Fibroblast of pulmonary artery (primary cell): Measurements from ENCODE around the gene PTPRN2.

ENCODE experiments used
- DNase-seq: peaks from one replicate; pipeline ENCODE4 v3.0.0-alpha.2; 2010; ENCODE audit warnings: low read depth
- H3K4me3 ChIP-seq: replicated peaks from 2 replicates; pipeline ENCODE4 v1.5.1; 2011; ENCODE audit warnings: low read depth, mild to moderate bottlenecking, control low read depth, low read length, moderate library complexity
- TF ChIP-seq, protein P1 (sequence below): IDR thresholded peaks from 2 replicates; pipeline ENCODE4 v1.5.1; 2011; ENCODE audit warnings: mild to moderate bottlenecking, control low read depth, low read length, inconsistent platforms; ENCODE audit errors: missing control alignments

The PTPRN2 gene

DNA sequence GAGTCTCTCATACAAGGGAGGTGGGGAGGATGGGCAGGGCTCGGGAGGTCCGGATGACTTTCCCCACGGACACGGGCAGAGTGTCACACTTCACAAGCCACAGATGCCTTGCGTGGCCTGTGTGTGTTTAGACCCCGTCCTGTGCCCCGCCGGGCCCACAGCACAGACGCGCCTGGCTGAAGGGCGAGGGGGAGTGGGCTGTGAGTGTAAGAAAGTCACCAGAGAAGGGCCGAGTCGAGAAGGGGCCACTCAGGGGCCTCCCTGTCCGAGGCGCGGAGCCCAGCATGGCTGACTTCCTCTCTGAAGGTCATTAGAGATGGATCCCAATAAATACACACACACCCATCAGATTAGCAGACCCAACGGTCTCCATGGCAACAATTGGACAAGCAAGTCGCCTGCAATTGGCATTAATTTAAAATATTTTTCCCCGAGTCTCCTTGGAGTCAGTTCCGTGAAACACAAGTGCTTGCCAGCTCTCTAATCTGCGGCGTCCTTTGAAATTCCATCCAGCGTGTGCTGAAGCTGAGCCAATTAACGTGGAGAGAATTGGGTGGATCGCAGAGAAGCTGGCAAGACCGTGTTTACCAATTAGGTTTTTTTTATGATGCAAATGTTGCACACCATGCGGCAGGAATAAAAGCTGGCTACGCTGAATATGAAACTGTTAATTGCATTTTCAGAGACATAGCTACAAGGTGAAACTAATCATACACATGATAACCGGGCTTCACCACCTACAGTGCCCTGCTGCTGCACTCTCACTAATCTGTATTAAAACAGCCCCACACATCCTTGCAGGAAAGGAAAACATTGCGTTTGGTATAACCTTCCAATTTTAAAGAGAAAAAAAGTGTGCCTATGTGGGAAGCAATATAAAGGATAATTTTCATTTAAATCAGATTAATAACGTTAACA is 571.2 kb downstream of the PTPRN2 start:
- no peak overlapping the region for H3K4me3 ChIP-seq
- TF ChIP-seq, protein P1, sequence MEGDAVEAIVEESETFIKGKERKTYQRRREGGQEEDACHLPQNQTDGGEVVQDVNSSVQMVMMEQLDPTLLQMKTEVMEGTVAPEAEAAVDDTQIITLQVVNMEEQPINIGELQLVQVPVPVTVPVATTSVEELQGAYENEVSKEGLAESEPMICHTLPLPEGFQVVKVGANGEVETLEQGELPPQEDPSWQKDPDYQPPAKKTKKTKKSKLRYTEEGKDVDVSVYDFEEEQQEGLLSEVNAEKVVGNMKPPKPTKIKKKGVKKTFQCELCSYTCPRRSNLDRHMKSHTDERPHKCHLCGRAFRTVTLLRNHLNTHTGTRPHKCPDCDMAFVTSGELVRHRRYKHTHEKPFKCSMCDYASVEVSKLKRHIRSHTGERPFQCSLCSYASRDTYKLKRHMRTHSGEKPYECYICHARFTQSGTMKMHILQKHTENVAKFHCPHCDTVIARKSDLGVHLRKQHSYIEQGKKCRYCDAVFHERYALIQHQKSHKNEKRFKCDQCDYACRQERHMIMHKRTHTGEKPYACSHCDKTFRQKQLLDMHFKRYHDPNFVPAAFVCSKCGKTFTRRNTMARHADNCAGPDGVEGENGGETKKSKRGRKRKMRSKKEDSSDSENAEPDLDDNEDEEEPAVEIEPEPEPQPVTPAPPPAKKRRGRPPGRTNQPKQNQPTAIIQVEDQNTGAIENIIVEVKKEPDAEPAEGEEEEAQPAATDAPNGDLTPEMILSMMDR: no peak
- no peak for DNase-seq

DNA sequence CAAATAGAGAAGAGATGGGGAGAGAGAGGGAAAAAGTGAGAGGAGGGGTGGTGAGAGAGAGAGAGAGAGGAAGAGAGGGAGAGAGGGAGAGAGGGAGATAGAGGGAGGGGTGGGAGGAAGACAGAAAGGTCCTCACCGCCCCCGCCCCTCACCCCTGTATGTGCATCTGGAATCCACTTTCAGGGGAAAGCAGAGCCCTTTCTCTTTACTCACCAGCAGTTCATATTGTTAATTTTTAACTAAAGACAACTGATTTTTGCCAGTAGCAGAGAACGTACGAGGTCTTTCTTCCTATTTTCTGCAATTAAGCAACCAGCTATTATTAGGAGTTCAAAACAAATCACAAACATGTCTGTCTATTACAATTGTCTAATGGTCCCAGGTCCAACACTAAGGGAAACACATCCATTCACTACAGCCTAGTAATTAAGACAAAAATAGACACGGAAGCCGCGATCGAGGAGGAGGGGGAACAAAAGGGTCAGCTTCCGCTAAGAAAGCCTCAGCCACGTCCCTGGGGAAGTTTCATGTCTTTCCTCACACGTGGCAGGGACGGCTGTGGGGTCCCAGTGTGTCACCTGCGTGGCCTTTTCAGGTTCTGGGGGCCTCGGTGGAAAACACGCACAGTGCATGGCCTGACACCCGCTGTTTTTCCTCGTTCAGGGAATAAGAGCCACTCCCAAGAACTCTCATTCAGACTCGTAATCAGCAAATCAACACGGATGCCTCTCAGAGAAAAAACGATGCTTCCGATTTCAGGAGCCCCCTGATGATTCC is 572.0 kb downstream of the PTPRN2 start:
- TF ChIP-seq, protein P1: no peak
- no peak for DNase-seq
- no peak overlapping the region for H3K4me3 ChIP-seq

DNA sequence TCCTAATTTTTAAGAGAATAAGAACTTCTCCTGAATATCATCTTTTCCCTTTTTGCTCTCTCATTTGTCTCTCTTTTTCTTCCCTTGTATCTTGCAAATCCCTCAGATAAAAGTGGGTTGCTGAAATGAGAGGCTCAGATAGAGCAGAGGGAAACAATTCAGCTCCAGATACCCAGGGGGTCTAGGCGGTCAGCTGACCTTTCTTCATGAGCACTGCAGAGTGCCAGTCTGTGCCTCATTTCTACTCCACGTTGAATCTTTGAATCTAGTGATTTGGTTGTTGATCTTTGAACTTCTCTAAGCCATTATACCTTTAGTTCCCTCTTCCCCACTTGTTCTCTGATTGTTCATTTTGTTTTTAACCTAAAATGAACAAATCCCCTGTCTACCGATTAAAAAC is 572.6 kb downstream of the PTPRN2 start:
- TF ChIP-seq, protein P1: no peak
- no peak overlapping the region for H3K4me3 ChIP-seq
- no peak for DNase-seq

DNA sequence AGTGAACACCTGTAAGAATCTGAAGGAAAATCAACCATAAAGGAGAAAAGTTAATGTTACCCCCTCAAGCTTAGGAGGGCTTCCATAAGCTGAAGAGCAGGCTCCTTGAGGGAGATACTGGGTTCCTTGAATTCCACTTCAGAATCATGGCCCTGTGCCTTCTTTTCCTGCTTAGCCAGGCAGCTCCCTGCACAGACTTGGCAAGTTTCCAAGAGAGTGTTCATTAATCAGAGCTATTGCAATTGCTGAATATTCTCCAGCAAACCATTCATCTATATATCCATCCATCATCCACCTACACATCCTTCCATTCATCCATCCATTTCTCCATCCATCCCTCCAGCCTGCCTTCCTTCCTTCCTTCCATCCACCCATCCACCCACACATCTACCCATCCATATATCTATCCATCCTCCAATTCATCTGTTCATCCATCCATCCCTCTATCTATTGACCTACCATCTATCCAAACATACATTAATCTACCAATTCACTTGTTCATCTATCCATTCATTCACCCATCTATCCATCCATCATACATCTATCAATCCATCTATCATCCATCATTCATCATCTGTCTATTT is 574.4 kb downstream of the PTPRN2 start:
- no peak overlapping the region for H3K4me3 ChIP-seq
- TF ChIP-seq, protein P1: no peak
- DNase-seq: no peak

DNA sequence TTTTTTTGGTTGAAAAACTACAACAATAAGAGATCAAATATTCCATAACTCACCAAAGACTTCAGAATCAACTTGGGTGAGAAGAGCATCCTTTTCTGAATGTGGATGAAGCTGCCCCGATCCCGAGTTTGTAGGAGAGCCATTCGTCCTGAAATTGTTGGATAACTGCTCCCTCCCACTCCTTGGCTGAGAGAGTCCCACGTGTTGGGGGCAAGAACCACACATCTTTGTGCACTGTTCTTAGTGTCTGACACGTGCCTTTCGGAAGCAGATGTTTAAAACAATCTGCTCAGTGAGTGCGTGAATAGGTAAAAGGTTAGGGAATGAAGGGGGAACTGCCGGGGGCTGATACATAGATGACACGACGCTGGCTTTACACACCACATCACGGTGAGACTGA is 575.7 kb downstream of the PTPRN2 start:
- TF ChIP-seq, protein P1: no peak
- no peak for DNase-seq
- no peak overlapping the region for H3K4me3 ChIP-seq

DNA sequence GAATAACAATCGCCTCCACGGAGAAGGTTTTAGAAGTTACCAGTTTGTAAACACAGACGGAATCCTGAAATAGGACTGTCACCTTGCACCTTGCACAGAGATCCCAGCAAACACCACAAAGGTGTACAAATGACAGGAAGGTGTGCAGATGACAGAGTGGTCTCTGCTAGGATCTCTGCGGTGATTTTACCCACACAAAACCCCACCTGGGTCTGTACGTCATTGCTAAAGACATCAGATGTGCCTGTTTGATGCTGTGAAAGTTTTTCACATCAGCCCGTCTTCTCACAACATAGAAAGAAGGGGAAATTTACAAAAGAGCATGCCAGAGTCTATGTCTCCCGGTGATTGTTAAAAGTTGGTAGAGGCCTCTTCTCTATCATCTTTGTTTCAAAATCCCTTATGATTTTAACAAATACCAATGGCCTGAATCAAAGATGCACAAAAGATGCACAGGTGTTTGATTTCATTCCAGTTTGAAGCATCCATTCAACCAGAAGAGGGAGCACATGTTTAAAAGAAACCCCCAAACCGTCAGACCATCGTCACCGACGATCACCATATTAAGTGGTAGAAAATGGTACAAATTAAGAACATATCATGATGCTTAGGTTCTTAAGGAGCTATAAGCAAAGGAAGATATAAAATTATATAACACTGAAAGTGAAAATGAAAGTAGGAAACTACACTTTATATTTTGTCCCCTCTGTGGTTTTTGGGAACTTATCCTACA is 576.5 kb downstream of the PTPRN2 start:
- H3K4me3 ChIP-seq: no peak overlapping the region
- TF ChIP-seq, protein P1: no peak
- DNase-seq: no peak
